Subcutaneous abdominal adipose tissue (tissue), 5 donors: ENCODE data around the gene ANGPTL2.

Experiments used
- H3K27ac ChIP-seq: one replicate; pipeline ENCODE4 v1.7.0; 2013; ENCODE audit warnings: low read depth, mild to moderate bottlenecking, inconsistent platforms, low read length, moderate library complexity
- H3K27me3 ChIP-seq, 5 donors: one replicate each; pipeline ENCODE4 v1.7.0; 2013; ENCODE audit warnings: low read length in 5 of 5, inconsistent platforms in 1 of 5; ENCODE audit not compliant: control insufficient read depth in 5 of 5, insufficient read depth in 4 of 5
- H3K36me3 ChIP-seq, 5 donors: one replicate each; pipeline ENCODE4 v1.7.0; 2013; ENCODE audit warnings: low read length in 5 of 5; ENCODE audit not compliant: control insufficient read depth in 5 of 5, insufficient read depth in 5 of 5
- H3K4me1 ChIP-seq, 5 donors: one replicate each; pipeline ENCODE4 v1.7.0; 2013; ENCODE audit warnings: low read length in 5 of 5, mild to moderate bottlenecking in 3 of 5, moderate library complexity in 1 of 5; ENCODE audit not compliant: control insufficient read depth in 5 of 5, insufficient read depth in 5 of 5
- H3K4me3 ChIP-seq, 5 donors: one replicate each; pipeline ENCODE4 v1.7.0; 2013; ENCODE audit warnings: low read length in 5 of 5, low read depth in 1 of 5
- H3K9ac ChIP-seq, 5 donors: one replicate each; pipeline ENCODE4 v1.7.0; 2013; ENCODE audit warnings: low read length in 5 of 5, mild to moderate bottlenecking in 4 of 5, moderate library complexity in 3 of 5
- H3K9me3 ChIP-seq, 5 donors: one replicate each; pipeline ENCODE4 v1.7.0; 2013; ENCODE audit warnings: low read length in 5 of 5; ENCODE audit not compliant: control insufficient read depth in 5 of 5
- donor health status: healthy.
- donor health status: healthy.
- donor health status: healthy.
- donor health status: healthy.
- donor health status: healthy.

ANGPTL2 gene

DNA sequence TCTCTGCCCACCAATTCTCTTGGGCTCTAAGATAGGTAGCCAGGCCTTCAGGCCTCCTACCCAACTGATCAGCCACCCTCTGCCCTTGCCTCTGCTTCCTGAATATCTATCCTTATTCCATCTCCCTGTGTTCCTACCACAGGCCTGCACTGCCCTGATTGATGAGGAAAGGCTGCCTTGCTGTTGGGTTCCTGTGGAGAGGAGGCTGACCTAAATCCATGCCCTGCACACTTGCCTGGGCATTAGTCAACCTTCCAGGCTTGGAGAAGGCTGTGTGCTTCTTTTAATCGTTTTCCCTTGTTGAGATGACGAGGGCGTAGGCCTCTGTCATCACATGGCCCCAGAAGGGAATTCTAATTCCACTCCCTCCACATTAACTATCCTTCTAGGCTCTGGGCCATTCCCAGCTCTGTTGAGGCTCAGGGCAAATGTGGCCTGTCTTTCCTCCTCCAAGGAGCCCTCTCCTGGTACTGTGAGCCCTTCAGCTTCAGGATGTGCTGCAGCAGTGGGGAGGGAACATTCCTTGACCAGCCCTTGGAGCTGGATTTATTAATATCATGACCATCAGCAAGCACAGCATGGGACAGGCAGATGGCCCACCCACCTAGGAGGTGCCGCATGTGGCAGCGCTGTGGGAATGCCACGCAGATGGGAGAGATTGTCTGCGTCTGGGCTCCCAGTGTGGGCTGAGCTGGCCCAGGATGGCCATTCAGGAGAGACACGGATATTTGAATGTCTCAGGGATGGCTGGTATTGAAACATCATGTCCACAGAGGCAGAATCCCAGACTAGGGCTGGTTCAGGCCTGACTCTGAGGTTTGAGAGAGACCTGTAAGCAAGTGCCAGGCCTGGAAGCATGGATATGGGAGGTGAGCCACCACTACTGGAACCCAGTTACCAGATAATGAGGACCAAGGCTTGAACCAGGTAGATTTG, 40.9 kb downstream of the ANGPTL2 start:
- no peak overlapping the region for H3K9ac ChIP-seq
- H3K36me3 ChIP-seq = peaks cover 0 to 4% (median 0%) of the 10 kb centered on the region in 5 donors
- H3K4me1 ChIP-seq = peaks cover 6 to 78% (median 55%) of the 10 kb centered on the region in 5 donors
- no peak overlapping the region for H3K4me3 ChIP-seq
- peak overlapping the region; percentile 32 for H3K27ac ChIP-seq
- peaks cover 0 to 5% (median 0%) of the 10 kb centered on the region in 5 donors for H3K9me3 ChIP-seq
- H3K27me3 ChIP-seq = no peaks in the 10 kb centered on the region

DNA sequence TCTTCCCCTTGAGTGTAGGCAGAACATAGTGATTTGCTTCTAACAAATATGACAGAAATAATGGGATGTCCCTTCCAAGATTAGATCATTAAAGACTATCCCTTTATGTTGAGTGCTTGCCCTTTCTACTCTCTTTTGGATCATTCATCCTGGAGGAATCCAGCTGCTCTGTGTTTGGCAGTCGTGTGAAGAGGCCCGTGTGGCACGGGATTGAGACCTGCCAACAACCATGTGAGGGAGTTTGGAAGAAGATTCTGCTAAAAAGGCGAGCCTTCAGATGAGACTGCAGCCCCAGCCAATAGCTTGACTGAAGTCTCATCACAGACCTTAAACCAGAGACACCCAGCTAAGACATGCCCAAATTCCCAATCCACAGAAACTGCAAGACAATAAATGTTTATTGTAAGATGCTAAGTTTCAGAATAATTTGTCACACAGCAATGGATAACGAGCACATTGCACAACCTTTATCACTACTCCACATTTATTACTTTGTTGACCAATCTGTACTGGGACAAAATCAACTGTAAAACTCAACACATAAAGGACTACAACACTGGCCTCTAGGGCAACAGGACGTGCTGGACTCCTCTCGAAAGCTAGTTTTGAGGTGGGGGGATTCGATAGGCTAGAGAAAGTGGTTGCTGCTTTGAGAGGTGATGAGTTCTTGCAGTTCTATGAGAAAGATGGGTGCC, 42.8 kb downstream of the ANGPTL2 start:
- H3K36me3 ChIP-seq = no peaks in the 10 kb centered on the region
- no peak overlapping the region for H3K4me3 ChIP-seq
- peaks cover 7 to 81% (median 58%) of the 10 kb centered on the region in 5 donors for H3K4me1 ChIP-seq
- peaks cover 0 to 5% (median 0%) of the 10 kb centered on the region in 5 donors for H3K9me3 ChIP-seq
- peak overlapping the region; percentile 82 for H3K27ac ChIP-seq
- no peak overlapping the region for H3K9ac ChIP-seq
- no peaks in the 10 kb centered on the region for H3K27me3 ChIP-seq

DNA sequence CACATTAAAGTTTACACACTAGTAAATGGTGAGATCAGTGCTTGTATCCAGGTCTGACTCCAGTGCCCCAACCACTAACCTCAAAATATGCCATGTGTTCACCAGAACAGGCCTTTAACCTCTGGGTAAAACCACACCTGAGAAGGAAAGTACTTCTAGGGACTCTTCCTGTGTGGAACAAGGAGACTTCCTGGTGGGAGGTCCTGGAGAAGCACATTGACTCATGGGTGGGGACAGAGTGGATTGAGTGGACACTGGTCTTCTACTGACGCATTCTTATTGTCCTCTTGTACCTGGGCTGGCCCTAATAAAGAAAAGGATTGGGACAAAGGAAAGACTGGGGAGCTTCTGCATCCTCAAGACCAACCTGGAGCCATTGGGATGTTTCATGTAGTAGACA, 43.4 kb downstream of the ANGPTL2 start:
- peaks cover 11 to 85% (median 64%) of the 10 kb centered on the region in 5 donors for H3K4me1 ChIP-seq
- peak overlapping the region; percentile 82 for H3K27ac ChIP-seq
- no peaks in the 10 kb centered on the region for H3K36me3 ChIP-seq
- no peak overlapping the region for H3K4me3 ChIP-seq
- H3K9me3 ChIP-seq = peaks cover 0 to 5% (median 0%) of the 10 kb centered on the region in 5 donors
- H3K27me3 ChIP-seq = no peaks in the 10 kb centered on the region
- H3K9ac ChIP-seq = peak overlapping the region in 1 of 5 donors; percentile 54

DNA sequence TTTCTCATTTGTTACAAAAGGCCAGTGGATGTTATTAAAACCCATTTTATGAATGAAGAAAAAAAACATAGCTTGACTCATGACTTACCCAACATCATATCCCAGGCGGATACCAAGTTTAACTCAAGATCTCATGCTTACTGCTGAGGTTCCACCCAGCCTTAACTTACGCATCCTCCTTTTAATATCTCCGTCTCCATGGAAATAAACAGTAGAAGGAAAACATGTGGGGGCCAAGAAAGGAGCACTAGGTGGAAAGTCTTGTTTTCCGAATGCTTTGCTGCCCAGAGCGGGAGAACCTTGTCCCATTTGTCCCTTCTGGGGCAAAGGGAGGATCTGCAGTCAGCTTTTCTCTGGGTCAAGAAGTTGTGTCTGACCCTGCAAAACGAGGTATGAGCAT, 44.1 kb downstream of the ANGPTL2 start:
- peak overlapping the region; percentile 84 for H3K27ac ChIP-seq
- H3K9me3 ChIP-seq = peaks cover 0 to 5% (median 0%) of the 10 kb centered on the region in 5 donors
- no peak overlapping the region for H3K4me3 ChIP-seq
- H3K9ac ChIP-seq = peak overlapping the region in 1 of 5 donors; percentile 14
- peaks cover 11 to 79% (median 64%) of the 10 kb centered on the region in 5 donors for H3K4me1 ChIP-seq
- H3K36me3 ChIP-seq = no peaks in the 10 kb centered on the region
- no peaks in the 10 kb centered on the region for H3K27me3 ChIP-seq

DNA sequence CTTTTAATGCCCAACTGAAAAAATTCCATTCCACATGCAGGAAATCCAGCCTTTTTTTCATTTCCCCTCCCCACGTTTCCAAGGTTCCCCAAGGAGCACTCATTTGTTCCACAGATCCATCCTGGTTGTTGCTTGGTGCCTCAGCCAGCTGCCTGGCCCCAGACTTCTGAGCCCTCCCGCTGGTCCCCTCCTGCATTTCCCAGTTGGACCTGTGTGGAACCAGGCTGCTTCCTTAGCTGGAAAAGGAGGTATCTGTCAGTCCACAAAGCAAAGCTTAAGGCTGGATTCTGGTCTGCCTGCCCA, 44.8 kb downstream of the ANGPTL2 start:
- peak overlapping the region; percentile 84 for H3K27ac ChIP-seq
- H3K9me3 ChIP-seq = peaks cover 0 to 5% (median 0%) of the 10 kb centered on the region in 5 donors
- H3K9ac ChIP-seq = peak overlapping the region in 4 of 5 donors; percentile 14 to 55 (median 45)
- no peaks in the 10 kb centered on the region for H3K36me3 ChIP-seq
- peak overlapping the region in 1 of 5 donors; percentile 15 for H3K4me3 ChIP-seq
- peaks cover 11 to 74% (median 62%) of the 10 kb centered on the region in 5 donors for H3K4me1 ChIP-seq
- H3K27me3 ChIP-seq = no peaks in the 10 kb centered on the region

DNA sequence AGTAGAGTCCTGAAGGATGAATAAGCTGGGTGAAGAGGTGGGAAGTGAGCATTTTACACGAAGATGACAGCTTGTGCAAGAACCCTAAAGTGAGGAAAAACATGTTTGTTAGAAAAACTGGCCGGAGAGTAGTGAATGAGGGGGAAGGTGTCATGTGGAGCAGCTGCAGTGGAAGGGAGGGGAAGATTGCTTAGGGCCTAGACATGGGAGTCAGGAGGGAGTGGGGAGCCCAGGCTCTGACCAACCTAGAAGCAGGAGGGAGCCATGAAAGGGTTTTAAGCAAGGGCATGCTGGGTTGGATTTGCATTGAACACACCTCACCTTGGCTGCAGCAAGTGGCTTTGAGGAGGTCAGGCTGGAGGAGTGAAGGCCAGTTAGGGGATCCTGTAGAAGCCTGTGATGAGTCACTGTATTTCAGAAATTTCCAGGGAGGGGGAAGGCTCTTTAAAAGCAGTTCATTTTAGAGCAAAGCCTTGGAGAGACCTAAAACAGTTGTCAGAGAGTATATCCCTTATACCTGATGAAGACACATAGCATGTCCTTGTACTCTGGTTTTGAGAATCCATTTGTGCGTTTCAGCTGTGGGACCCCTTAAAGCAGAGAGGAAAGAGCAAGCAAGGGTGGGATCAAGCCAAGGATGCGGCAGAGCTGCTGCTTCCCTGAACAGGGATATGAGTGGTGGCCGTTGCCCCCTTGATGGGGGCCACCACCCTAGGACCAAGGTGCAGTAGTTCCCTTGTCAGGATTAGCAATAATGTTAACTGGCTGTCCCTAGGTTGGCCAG, 45.4 kb downstream of the ANGPTL2 start:
- H3K9ac ChIP-seq = peak overlapping the region in 2 of 5 donors; percentile 47 to 55
- H3K9me3 ChIP-seq = peaks cover 0 to 5% (median 0%) of the 10 kb centered on the region in 5 donors
- peak overlapping the region; percentile 84 for H3K27ac ChIP-seq
- no peaks in the 10 kb centered on the region for H3K36me3 ChIP-seq
- H3K4me1 ChIP-seq = peaks cover 11 to 72% (median 62%) of the 10 kb centered on the region in 5 donors
- no peaks in the 10 kb centered on the region for H3K27me3 ChIP-seq
- no peak overlapping the region for H3K4me3 ChIP-seq

DNA sequence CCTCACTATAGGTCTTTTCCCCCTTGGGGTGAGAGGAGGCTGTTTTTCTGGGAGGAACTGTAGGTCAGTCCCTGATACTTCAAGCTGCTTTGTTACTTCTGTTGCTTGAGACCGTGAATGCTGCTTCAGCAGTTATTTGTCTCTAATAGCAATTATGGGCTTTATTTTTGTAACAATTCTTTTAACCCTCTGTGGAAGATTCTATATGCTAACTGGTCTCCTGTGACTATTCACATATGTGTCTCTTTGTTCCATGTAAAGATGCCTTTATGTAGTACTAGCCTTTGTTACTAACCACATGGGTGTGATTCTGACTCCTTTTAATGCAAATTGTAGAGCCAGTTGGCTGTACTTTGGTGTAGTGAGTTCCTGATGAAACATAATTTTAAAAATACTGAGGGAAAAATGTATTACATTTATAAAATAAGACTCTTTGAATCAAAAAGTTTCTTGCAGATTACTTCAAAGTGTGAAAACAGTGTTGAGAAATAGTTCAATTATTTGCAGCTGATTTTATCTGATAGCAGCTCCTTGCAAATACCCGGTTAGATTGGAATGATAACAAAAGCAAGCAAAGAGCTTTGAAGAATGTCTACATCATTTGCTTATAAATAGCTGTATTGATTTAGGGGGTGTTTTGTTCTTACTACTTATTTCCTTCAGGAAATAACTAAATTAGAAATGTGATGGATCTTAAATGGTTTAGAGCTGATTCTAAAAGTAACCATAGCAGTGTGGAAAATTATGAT, 46.6 kb downstream of the ANGPTL2 start:
- Histone ChIP-seq H3K36me3 (no peaks in the 10 kb centered on the region), H3K4me3 (no peak overlapping the region), H3K4me1 (peaks cover 9 to 59% (median 50%) of the 10 kb centered on the region in 5 donors), H3K27ac (peak overlapping the region; percentile 84), H3K27me3 (no peaks in the 10 kb centered on the region), H3K9me3 (peaks cover 0 to 7% (median 0%) of the 10 kb centered on the region in 5 donors), H3K9ac (no peak overlapping the region)

DNA sequence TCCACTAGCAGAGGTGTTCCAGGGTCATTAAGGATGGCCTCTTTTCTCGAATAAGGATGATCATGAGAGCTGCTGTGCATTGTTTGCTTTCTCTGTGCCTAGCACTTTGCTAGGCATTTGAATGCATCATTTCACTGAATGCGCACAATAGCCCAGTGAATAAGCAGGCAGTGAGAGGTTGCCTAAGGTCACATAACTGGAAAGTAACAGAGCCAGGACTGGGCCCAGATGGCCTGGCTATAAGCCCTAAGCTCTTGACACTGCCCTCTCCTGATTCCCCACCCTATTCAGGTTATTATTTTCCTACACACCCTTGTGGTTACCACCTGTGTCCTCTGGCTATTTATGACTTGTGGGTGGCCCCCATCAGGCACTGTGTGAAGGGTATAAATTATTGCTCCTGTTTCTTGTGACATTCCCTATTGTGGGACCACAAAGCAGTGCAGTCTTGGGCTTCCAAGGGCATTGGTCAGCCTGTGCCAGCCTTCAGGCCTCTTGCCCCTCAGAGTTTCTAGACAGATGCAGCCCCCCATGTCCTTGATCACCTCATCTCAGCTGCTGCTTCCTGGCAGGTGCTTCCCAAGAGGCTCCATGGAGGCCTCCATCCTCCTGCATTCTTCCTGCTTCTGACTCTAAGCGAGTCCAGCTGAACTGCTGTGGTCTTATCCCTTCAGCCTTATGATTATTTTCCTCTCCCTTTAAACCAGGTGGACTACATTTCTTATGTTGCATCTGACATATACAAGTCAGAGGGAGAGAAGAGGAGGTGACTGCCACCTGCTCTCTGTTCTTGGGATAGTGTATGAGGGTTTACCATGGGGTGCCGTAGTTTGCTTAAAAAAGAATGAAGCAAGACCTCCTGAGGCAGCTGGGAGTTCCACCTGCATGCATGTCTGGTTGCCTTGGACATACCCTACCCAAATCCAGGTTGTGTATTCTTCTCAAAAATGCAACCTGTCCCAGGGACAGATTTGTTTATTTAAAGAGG, 47.6 kb downstream of the ANGPTL2 start:
- H3K9me3 ChIP-seq = peaks cover 0 to 7% (median 0%) of the 10 kb centered on the region in 5 donors
- peak overlapping the region; percentile 84 for H3K27ac ChIP-seq
- H3K9ac ChIP-seq = no peak overlapping the region
- H3K27me3 ChIP-seq = no peaks in the 10 kb centered on the region
- no peaks in the 10 kb centered on the region for H3K36me3 ChIP-seq
- H3K4me1 ChIP-seq = peaks cover 9 to 57% (median 50%) of the 10 kb centered on the region in 5 donors
- H3K4me3 ChIP-seq = peak overlapping the region in 1 of 5 donors; percentile 16
